DND-41 (cell line): ENCODE results near the gene ANO6.

Source experiments
- ATAC-seq: fragments of 200-7000 bp; cut with Tn5 transposase; 3 replicates; pipeline ENCODE4 v1.9.1; 2021; ENCODE audit warnings: low read depth; ENCODE audit not compliant: insufficient read depth
- DNase-seq: peaks from one replicate; pipeline ENCODE4 v3.0.0-alpha.2; 2020
- H2AFZ ChIP-seq: 2 replicates; pipeline ENCODE4 v1.6.0; 2012; ENCODE audit warnings: low read depth, low read length
- H3K27ac ChIP-seq: 2 replicates; pipeline ENCODE4 v1.5.1; 2012; ENCODE audit warnings: low read length, inconsistent platforms
- H3K27me3 ChIP-seq: fragments of 200-600 bp; sonication (generic); 2 replicates; pipeline ENCODE4 v1.6.0; 2012; ENCODE audit warnings: low read length, mild to moderate bottlenecking, inconsistent platforms; ENCODE audit not compliant: insufficient read depth, poor library complexity
- H3K36me3 ChIP-seq: 2 replicates; pipeline ENCODE4 v1.5.1; 2012; ENCODE audit warnings: low read length, inconsistent platforms; ENCODE audit not compliant: insufficient read depth
- H3K4me1 ChIP-seq: 2 replicates; pipeline ENCODE4 v1.5.1; 2012; ENCODE audit warnings: mild to moderate bottlenecking, low read length; ENCODE audit not compliant: insufficient read depth
- H3K4me2 ChIP-seq: 2 replicates; pipeline ENCODE4 v1.6.0; 2012; ENCODE audit warnings: mild to moderate bottlenecking, moderate library complexity, low read length, inconsistent platforms; ENCODE audit not compliant: insufficient read depth
- H3K4me3 ChIP-seq, 2 experiments: fragments of 200-600 bp in 1 of 2; shearing (Covaris generic) in 1 of 2; 2 replicates each; pipeline ENCODE4 v1.5.1; 2012 to 2016; ENCODE audit warnings: inconsistent platforms in 2 of 2, low read length in 2 of 2, mild to moderate bottlenecking in 2 of 2, low read depth in 1 of 2, moderate library complexity in 1 of 2
- H3K79me2 ChIP-seq: 2 replicates; pipeline ENCODE4 v1.6.0; 2012; ENCODE audit warnings: low read length, inconsistent platforms; ENCODE audit not compliant: insufficient read depth
- H3K9ac ChIP-seq: 2 replicates; pipeline ENCODE4 v1.6.0; 2012; ENCODE audit warnings: low read depth, mild to moderate bottlenecking, inconsistent platforms, low read length, moderate library complexity
- H3K9me3 ChIP-seq: 2 replicates; pipeline ENCODE4 v1.5.1; 2012; ENCODE audit warnings: low read length, moderate library complexity, mild to moderate bottlenecking, inconsistent platforms; ENCODE audit not compliant: insufficient read depth, severe bottlenecking
- H4K20me1 ChIP-seq: 2 replicates; pipeline ENCODE4 v1.6.0; 2012; ENCODE audit warnings: low read length; ENCODE audit not compliant: insufficient read depth
- EZH2 ChIP-seq: IDR thresholded peaks from 3 replicates; pipeline ENCODE4 v1.6.1; 2012; ENCODE audit warnings: borderline replicate concordance, low read depth, mild to moderate bottlenecking, moderate library complexity, low read length, inconsistent platforms; ENCODE audit not compliant: severe bottlenecking
- TF ChIP-seq, protein P1 (sequence below): IDR thresholded peaks from 2 replicates; pipeline ENCODE4 v1.5.1; 2012; ENCODE audit warnings: borderline replicate concordance, low read length, moderate library complexity, mild to moderate bottlenecking; ENCODE audit not compliant: poor library complexity, severe bottlenecking; ENCODE audit errors: extremely low read depth

ANO6 gene

DNA sequence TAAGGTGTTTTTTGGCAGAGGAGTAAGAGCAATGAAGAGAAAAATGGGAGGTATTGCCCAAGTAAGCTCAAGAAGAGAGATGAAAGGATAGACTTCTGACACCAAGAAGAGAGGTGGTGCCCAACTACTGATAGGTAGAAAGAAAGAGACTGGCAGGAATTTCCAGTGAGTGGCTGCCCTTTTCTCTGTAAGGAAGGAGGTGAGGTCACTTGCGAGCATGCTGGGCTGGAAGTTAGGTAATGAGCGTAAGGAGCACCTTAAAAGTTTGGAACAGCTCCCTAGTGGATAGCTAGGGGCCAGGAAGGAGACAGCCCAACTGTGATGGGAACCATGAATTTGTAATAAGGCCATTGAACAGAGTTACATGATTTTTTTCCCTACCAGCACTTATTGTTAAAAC is 127.0 kb downstream of the ANO6 start:
- H3K4me2 ChIP-seq = no peak overlapping the region
- H3K27ac ChIP-seq = no peak overlapping the region
- H4K20me1 ChIP-seq = no peaks in the 10 kb centered on the region

DNA sequence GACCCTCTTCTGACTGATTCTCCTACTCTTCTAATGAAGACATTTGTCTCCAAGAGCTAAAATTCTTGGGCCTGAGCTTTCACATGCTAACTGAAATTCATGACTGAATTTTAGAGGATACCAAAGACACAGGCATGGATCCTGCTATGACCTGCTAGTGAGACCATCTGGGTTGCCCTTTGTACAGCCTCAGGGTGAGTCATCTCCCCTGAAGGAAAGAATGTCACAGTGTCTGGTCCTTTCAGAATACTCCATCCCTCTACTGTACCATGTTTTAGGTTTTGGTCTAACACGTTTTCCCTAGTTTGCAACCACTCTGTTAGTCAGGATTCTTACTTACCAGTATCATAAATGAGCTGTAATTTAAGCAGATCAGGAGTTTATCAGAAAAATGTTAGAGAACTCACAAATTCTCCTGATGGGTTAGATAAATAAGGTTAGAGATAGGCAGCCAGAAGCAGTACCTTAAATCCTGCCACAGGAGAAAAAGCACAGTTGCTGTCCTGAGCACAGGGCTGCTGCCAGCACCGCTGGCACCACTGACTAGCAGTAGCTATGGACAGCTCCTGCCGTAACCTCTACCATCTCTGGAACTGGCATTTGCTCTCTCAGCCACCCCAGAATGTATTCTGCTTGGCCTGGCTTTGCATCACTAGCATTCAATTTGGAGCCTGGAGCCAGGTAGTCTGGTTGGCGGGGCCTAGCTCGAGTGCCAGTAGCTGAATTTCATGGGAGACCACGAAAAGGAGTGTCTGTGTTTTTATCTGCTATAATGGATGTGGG is 127.6 kb downstream of the ANO6 start:
- no peaks in the 10 kb centered on the region for H3K79me2 ChIP-seq
- ATAC-seq (no peak), DNase-seq (no peak)
- H4K20me1 ChIP-seq = no peaks in the 10 kb centered on the region
- H2AFZ ChIP-seq = no peak overlapping the region
- no peaks in the 10 kb centered on the region for H3K9me3 ChIP-seq
- H3K27ac ChIP-seq = no peak overlapping the region
- no peak overlapping the region for H3K9ac ChIP-seq
- H3K36me3 ChIP-seq = peaks cover 8% of the 10 kb centered on the region; the same call in 1 of the 2 replicates
- no peaks in the 10 kb centered on the region for H3K27me3 ChIP-seq
- no peak overlapping the region for H3K4me3 ChIP-seq
- TF ChIP-seq, protein P1, sequence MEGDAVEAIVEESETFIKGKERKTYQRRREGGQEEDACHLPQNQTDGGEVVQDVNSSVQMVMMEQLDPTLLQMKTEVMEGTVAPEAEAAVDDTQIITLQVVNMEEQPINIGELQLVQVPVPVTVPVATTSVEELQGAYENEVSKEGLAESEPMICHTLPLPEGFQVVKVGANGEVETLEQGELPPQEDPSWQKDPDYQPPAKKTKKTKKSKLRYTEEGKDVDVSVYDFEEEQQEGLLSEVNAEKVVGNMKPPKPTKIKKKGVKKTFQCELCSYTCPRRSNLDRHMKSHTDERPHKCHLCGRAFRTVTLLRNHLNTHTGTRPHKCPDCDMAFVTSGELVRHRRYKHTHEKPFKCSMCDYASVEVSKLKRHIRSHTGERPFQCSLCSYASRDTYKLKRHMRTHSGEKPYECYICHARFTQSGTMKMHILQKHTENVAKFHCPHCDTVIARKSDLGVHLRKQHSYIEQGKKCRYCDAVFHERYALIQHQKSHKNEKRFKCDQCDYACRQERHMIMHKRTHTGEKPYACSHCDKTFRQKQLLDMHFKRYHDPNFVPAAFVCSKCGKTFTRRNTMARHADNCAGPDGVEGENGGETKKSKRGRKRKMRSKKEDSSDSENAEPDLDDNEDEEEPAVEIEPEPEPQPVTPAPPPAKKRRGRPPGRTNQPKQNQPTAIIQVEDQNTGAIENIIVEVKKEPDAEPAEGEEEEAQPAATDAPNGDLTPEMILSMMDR = no peak
- no peak for TF ChIP-seq EZH2
- H3K4me1 ChIP-seq = no peaks in the 10 kb centered on the region
- no peak overlapping the region for H3K4me2 ChIP-seq

More for the DNA sequence above, 127.0 kb downstream of the ANO6 start:
- DNase-seq (no peak), ATAC-seq (no peak)
- H3K9ac ChIP-seq = no peak overlapping the region
- H3K79me2 ChIP-seq = no peaks in the 10 kb centered on the region
- no peak overlapping the region for H2AFZ ChIP-seq
- H3K36me3 ChIP-seq = peaks cover 2% of the 10 kb centered on the region; the same call in 1 of the 2 replicates
- H3K4me3 ChIP-seq = no peak overlapping the region
- H3K4me1 ChIP-seq = no peaks in the 10 kb centered on the region
- no peaks in the 10 kb centered on the region for H3K9me3 ChIP-seq
- H3K27me3 ChIP-seq = no peaks in the 10 kb centered on the region
- no peak for TF ChIP-seq EZH2

DNA sequence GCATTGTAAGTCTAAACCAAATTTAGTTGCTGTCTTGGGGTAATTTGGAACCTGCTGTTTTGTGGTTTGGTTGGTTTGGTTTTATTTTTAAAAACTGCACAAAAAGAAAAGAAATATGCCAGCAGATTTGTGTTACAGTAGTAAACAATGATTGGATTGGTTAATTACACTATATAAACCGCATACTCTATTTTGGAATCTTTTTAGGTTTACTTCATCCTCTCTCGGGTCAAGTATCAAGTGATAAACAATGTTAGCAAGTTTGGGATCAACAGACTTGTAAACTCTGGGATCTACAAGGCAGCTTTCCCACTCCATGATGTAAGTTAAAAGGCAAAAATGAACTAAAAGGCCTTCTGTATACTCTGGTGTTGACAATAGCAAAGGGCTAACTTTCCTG is 132.4 kb downstream of the ANO6 start:
- H3K4me2 ChIP-seq = no peak overlapping the region
- no peak for TF ChIP-seq EZH2
- TF ChIP-seq, protein P1 = no peak
- H3K4me3 ChIP-seq = no peak overlapping the region
- H3K36me3 ChIP-seq = peaks cover 46% of the 10 kb centered on the region
- no peak for ATAC-seq
- H3K9me3 ChIP-seq = peaks cover 6% of the 10 kb centered on the region
- DNase-seq = no peak
- no peaks in the 10 kb centered on the region for H3K79me2 ChIP-seq
- H4K20me1 ChIP-seq = no peaks in the 10 kb centered on the region
- no peak overlapping the region for H3K27ac ChIP-seq
- H3K9ac ChIP-seq = no peak overlapping the region
- H3K4me1 ChIP-seq = no peaks in the 10 kb centered on the region
- H3K27me3 ChIP-seq = no peaks in the 10 kb centered on the region
- H2AFZ ChIP-seq = no peak overlapping the region

DNA sequence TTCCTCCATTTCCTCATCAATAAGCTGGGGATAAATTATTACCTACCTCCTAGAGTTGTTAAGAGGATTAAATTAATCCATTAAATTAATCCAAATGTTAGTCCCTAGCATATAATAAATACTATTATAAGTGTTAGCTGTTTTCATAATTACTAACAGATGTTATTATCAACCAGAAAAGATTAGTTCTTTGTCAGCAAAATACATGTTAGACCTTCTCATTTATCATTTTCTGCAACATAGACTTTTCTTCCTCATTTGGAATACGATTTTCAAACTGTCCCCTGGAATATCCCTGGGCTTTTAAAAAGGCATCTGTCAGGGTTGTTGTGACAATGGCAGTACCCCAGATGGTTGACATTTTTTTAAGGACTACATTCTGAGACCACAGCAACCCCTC is 133.1 kb downstream of the ANO6 start:
- DNase-seq (no peak), ATAC-seq (no peak)
- Histone ChIP-seq H3K27me3 (no peaks in the 10 kb centered on the region), H3K79me2 (no peaks in the 10 kb centered on the region), H3K36me3 (peaks cover 49% of the 10 kb centered on the region), H2AFZ (no peak overlapping the region), H3K9me3 (peaks cover 6% of the 10 kb centered on the region), H3K4me2 (no peak overlapping the region), H3K4me1 (no peaks in the 10 kb centered on the region), H3K27ac (no peak overlapping the region), H3K9ac (no peak overlapping the region), H4K20me1 (no peaks in the 10 kb centered on the region), H3K4me3 (no peak overlapping the region)
- no peak for TF ChIP-seq EZH2
- TF ChIP-seq, protein P1 = no peak
